ENCODE results near the gene CACNA1E. TPM values are rescaled to one million over a fixed set of nuclear protein-coding genes. Genes with fewer than 3 reads are reported as not detected.

Gene CACNA1E
- total and polyA plus RNA-seq, 2 experiments from 2014 or later = 0.32 to 1.1 TPM

DNA sequence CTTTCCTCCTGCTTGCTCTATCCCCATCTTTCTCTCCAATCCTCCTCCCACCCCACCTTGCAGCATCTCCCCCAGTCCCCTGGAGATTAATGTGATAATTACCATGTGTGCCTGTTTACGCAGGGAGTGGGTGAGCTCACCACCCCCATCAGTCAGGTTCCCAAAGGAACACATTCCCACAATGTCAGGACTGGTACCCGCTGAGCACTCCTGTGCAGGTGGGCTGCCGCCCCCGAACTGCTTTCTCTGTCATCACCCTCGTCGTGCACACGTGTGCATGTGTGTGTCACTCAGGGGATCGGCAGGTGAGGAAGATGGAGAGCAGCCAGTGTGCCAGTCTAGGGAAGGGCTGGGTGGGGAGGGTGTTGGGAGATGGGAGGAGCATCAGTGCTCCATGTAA lies 163.4 kb downstream of the CACNA1E start:
- Histone ChIP-seq H3K27ac (ENCODE audit: low read depth) (no peak overlapping the region), H3F3A (replicated peaks; ENCODE audit: low read depth) (no peaks in the 10 kb centered on the region), H3K4me2 (no peak overlapping the region), H2AFZ (no peak overlapping the region), H4K20me1 (replicated peaks; ENCODE audit: insufficient read depth) (no peaks in the 10 kb centered on the region), H3K27me3 (ENCODE audit: insufficient read depth) (no peaks in the 10 kb centered on the region), H3K9me2 (ENCODE audit: insufficient read depth) (no peaks in the 10 kb centered on the region), H3K36me3 (ENCODE audit: insufficient read depth) (no peaks in the 10 kb centered on the region), H3K79me2 (replicated peaks; ENCODE audit: insufficient read depth) (no peaks in the 10 kb centered on the region), H3K4me1 (ENCODE audit: insufficient read depth) (no peaks in the 10 kb centered on the region), H3K4me3 (no peak overlapping the region)
- Mint-ChIP-seq H3K36me3 (ENCODE audit: low read depth) (no peaks in the 10 kb centered on the region), H3K27me3 (ENCODE audit: insufficient read depth, low read depth, poor library complexity) (peaks cover 5% of the 10 kb centered on the region), H3K4me3 (no peak overlapping the region), H3K4me1 (peaks cover 6% of the 10 kb centered on the region; the same call in 1 of the 3 replicates), H3K27ac (no peak overlapping the region), H3K9me3 (no peaks in the 10 kb centered on the region)
- no peak for TF ChIP-seq ZNF114 (CRISPR knock-in tag; IDR thresholded peaks at IDR 0.05)
- TF ChIP-seq, protein P1, sequence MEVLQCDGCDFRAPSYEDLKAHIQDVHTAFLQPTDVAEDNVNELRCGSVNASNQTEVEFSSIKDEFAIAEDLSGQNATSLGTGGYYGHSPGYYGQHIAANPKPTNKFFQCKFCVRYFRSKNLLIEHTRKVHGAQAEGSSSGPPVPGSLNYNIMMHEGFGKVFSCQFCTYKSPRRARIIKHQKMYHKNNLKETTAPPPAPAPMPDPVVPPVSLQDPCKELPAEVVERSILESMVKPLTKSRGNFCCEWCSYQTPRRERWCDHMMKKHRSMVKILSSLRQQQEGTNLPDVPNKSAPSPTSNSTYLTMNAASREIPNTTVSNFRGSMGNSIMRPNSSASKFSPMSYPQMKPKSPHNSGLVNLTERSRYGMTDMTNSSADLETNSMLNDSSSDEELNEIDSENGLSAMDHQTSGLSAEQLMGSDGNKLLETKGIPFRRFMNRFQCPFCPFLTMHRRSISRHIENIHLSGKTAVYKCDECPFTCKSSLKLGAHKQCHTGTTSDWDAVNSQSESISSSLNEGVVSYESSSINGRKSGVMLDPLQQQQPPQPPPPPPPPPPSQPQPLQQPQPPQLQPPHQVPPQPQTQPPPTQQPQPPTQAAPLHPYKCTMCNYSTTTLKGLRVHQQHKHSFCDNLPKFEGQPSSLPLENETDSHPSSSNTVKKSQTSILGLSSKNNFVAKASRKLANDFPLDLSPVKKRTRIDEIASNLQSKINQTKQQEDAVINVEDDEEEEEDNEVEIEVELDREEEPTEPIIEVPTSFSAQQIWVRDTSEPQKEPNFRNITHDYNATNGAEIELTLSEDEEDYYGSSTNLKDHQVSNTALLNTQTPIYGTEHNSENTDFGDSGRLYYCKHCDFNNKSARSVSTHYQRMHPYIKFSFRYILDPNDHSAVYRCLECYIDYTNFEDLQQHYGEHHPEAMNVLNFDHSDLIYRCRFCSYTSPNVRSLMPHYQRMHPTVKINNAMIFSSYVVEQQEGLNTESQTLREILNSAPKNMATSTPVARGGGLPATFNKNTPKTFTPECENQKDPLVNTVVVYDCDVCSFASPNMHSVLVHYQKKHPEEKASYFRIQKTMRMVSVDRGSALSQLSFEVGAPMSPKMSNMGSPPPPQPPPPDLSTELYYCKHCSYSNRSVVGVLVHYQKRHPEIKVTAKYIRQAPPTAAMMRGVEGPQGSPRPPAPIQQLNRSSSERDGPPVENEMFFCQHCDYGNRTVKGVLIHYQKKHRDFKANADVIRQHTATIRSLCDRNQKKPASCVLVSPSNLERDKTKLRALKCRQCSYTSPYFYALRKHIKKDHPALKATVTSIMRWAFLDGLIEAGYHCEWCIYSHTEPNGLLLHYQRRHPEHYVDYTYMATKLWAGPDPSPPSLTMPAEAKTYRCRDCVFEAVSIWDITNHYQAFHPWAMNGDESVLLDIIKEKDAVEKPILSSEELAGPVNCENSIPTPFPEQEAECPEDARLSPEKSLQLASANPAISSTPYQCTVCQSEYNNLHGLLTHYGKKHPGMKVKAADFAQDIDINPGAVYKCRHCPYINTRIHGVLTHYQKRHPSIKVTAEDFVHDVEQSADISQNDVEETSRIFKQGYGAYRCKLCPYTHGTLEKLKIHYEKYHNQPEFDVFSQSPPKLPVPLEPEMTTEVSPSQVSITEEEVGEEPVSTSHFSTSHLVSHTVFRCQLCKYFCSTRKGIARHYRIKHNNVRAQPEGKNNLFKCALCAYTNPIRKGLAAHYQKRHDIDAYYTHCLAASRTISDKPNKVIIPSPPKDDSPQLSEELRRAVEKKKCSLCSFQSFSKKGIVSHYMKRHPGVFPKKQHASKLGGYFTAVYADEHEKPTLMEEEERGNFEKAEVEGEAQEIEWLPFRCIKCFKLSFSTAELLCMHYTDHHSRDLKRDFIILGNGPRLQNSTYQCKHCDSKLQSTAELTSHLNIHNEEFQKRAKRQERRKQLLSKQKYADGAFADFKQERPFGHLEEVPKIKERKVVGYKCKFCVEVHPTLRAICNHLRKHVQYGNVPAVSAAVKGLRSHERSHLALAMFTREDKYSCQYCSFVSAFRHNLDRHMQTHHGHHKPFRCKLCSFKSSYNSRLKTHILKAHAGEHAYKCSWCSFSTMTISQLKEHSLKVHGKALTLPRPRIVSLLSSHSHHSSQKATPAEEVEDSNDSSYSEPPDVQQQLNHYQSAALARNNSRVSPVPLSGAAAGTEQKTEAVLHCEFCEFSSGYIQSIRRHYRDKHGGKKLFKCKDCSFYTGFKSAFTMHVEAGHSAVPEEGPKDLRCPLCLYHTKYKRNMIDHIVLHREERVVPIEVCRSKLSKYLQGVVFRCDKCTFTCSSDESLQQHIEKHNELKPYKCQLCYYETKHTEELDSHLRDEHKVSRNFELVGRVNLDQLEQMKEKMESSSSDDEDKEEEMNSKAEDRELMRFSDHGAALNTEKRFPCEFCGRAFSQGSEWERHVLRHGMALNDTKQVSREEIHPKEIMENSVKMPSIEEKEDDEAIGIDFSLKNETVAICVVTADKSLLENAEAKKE (CRISPR knock-in tag; IDR thresholded peaks at IDR 0.05) = no peak
- TF ChIP-seq, protein P2, sequence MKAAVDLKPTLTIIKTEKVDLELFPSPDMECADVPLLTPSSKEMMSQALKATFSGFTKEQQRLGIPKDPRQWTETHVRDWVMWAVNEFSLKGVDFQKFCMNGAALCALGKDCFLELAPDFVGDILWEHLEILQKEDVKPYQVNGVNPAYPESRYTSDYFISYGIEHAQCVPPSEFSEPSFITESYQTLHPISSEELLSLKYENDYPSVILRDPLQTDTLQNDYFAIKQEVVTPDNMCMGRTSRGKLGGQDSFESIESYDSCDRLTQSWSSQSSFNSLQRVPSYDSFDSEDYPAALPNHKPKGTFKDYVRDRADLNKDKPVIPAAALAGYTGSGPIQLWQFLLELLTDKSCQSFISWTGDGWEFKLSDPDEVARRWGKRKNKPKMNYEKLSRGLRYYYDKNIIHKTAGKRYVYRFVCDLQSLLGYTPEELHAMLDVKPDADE (IDR thresholded peaks at IDR 0.05) = no peak
- TF ChIP-seq JUNB (IDR thresholded peaks at IDR 0.05; ENCODE audit: unreplicated experiment) = no peak
- TF ChIP-seq, protein P3, sequence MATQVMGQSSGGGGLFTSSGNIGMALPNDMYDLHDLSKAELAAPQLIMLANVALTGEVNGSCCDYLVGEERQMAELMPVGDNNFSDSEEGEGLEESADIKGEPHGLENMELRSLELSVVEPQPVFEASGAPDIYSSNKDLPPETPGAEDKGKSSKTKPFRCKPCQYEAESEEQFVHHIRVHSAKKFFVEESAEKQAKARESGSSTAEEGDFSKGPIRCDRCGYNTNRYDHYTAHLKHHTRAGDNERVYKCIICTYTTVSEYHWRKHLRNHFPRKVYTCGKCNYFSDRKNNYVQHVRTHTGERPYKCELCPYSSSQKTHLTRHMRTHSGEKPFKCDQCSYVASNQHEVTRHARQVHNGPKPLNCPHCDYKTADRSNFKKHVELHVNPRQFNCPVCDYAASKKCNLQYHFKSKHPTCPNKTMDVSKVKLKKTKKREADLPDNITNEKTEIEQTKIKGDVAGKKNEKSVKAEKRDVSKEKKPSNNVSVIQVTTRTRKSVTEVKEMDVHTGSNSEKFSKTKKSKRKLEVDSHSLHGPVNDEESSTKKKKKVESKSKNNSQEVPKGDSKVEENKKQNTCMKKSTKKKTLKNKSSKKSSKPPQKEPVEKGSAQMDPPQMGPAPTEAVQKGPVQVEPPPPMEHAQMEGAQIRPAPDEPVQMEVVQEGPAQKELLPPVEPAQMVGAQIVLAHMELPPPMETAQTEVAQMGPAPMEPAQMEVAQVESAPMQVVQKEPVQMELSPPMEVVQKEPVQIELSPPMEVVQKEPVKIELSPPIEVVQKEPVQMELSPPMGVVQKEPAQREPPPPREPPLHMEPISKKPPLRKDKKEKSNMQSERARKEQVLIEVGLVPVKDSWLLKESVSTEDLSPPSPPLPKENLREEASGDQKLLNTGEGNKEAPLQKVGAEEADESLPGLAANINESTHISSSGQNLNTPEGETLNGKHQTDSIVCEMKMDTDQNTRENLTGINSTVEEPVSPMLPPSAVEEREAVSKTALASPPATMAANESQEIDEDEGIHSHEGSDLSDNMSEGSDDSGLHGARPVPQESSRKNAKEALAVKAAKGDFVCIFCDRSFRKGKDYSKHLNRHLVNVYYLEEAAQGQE (IDR thresholded peaks at IDR 0.05; ENCODE audit: unreplicated experiment) = no peak
- TF ChIP-seq NANOG (IDR thresholded peaks at IDR 0.05; ENCODE audit: borderline replicate concordance) = no peak
- no peak for TF ChIP-seq EZH2phosphoT487 (IDR thresholded peaks at IDR 0.05; ENCODE audit: unreplicated experiment)
- no peak for TF ChIP-seq EZH2 (IDR thresholded peaks at IDR 0.05; ENCODE audit: low read depth, unreplicated experiment)
- no peak for TF ChIP-seq CREB1 (CRISPR knock-in tag; IDR thresholded peaks at IDR 0.05; ENCODE audit: low read depth)
- no peak for TF ChIP-seq STAT1 (IDR thresholded peaks at IDR 0.05; ENCODE audit: unreplicated experiment)
- TF ChIP-seq, protein P4, sequence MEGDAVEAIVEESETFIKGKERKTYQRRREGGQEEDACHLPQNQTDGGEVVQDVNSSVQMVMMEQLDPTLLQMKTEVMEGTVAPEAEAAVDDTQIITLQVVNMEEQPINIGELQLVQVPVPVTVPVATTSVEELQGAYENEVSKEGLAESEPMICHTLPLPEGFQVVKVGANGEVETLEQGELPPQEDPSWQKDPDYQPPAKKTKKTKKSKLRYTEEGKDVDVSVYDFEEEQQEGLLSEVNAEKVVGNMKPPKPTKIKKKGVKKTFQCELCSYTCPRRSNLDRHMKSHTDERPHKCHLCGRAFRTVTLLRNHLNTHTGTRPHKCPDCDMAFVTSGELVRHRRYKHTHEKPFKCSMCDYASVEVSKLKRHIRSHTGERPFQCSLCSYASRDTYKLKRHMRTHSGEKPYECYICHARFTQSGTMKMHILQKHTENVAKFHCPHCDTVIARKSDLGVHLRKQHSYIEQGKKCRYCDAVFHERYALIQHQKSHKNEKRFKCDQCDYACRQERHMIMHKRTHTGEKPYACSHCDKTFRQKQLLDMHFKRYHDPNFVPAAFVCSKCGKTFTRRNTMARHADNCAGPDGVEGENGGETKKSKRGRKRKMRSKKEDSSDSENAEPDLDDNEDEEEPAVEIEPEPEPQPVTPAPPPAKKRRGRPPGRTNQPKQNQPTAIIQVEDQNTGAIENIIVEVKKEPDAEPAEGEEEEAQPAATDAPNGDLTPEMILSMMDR (conservative IDR thresholded peaks at IDR 0.05; ENCODE audit: low read depth in 2 of 2) = no peak
- TF ChIP-seq POLR2AphosphoS5 (IDR thresholded peaks at IDR 0.05; ENCODE audit: low read depth) = no peak
- ATAC-seq = no peak
- DNase-seq (ENCODE audit: low spot score) = no peak
